Measurements from ENCODE around the gene CENPX. TPM values are rescaled to one million over a fixed set of nuclear protein-coding genes. Genes with fewer than 3 reads are reported as not detected.

Gene CENPX
- total and polyA plus RNA-seq, 2 of the 13 experiments (the other 11 are each of a cell fraction or from before 2014, with no cell fraction given), result 92.7 to 170 TPM

DNA sequence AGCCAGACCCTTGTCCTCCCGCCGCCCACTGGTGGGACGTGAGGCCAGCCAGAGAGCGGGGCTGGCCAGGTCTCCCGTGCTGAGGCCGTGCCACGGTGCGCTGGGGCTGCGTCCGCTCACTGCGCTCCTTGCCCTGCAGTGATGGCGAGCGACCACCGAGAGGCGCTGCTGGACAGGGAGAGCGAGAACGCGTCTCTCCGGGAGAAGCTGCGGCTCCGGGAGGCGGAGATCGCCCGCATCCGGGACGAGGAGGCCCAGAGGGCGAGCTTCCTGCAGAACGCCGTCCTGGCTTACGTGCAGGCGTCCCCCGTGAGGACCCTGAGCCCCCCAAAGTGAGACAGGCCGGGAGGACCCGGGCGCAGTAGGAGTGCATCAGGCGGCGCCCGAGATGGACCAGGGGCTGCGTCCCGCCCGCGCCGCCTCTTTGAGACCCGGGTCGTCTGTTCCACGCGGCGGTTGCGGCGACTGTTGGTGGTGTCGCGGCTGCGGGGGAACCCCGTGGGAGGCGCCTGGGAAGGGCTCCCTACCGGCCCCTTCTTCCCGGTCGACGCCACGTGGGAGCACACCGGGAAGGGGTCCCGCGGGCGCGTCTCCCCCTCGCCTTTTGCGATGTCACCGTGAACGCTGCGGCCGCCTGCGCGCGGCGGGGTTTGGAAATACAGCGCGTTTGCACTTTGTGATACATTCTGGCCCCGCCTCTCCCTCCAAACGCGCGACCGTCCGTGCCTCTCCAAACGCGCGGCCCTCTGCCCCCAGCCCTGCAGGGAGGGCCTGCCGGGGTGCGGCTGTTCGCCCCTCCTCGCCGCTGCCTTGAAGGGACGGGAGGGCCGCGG is 8.0 kb upstream of the CENPX start (continued):
- TF ChIP-seq ZNF264 (CRISPR knock-in tag; IDR thresholded peaks at IDR 0.05) (no peak), CHD4 (IDR thresholded peaks at IDR 0.05; ENCODE audit: borderline replicate concordance, low read length) (no peak), MAF1 (CRISPR knock-in tag; IDR thresholded peaks at IDR 0.05; ENCODE audit: borderline replicate concordance) (no peak), MBD4 (IDR thresholded peaks at IDR 0.05; ENCODE audit: borderline replicate concordance, low read length) (no peak), RCOR2 (CRISPR knock-in tag; IDR thresholded peaks at IDR 0.05) (no peak), ZBTB8A (CRISPR knock-in tag; IDR thresholded peaks at IDR 0.05; ENCODE audit: borderline replicate concordance, low read depth) (no peak), GABPA (IDR thresholded peaks at IDR 0.05; ENCODE audit: low read depth, low read length) (no peak), GABPA (CRISPR knock-in tag; IDR thresholded peaks at IDR 0.05; ENCODE audit: low read depth) (no peak), ZSCAN30 (CRISPR knock-in tag; IDR thresholded peaks at IDR 0.05) (no peak), ATAD3A (CRISPR knock-in tag; IDR thresholded peaks at IDR 0.05) (0 out of 2 replicates have a peak, but pooled peaks have one; percentile 13), FOXC1 (CRISPR knock-in tag; IDR thresholded peaks at IDR 0.05; ENCODE audit: borderline replicate concordance) (no peak), ZNF496 (CRISPR knock-in tag; IDR thresholded peaks at IDR 0.05; ENCODE audit: insufficient replicate concordance) (no peak), RORA (CRISPR knock-in tag; IDR thresholded peaks at IDR 0.05) (no peak)
- TF ChIP-seq, protein P1, sequence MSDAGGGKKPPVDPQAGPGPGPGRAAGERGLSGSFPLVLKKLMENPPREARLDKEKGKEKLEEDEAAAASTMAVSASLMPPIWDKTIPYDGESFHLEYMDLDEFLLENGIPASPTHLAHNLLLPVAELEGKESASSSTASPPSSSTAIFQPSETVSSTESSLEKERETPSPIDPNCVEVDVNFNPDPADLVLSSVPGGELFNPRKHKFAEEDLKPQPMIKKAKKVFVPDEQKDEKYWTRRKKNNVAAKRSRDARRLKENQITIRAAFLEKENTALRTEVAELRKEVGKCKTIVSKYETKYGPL (CRISPR knock-in tag; IDR thresholded peaks at IDR 0.05), result no peak
- TF ChIP-seq, protein P2, sequence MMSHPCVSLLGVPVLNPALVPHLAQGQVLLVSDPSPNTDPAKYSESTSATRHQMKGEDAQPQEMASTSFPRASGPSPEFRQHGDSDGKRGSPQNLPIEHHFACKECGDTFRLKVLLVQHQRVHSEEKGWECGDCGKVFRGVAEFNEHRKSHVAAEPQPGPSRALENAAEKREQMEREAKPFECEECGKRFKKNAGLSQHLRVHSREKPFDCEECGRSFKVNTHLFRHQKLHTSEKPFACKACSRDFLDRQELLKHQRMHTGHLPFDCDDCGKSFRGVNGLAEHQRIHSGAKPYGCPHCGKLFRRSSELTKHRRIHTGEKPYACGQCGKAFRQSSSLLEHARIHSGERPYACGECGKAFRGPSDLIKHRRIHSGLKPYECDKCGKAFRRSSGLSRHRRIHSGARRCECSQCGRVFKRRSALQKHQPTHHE (CRISPR knock-in tag; IDR thresholded peaks at IDR 0.05; ENCODE audit: borderline replicate concordance), result no peak
- TF ChIP-seq, protein P3, sequence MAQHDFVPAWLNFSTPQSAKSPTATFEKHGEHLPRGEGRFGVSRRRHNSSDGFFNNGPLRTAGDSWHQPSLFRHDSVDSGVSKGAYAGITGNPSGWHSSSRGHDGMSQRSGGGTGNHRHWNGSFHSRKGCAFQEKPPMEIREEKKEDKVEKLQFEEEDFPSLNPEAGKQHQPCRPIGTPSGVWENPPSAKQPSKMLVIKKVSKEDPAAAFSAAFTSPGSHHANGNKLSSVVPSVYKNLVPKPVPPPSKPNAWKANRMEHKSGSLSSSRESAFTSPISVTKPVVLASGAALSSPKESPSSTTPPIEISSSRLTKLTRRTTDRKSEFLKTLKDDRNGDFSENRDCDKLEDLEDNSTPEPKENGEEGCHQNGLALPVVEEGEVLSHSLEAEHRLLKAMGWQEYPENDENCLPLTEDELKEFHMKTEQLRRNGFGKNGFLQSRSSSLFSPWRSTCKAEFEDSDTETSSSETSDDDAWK (CRISPR knock-in tag; IDR thresholded peaks at IDR 0.05), result no peak
- TF ChIP-seq, protein P4, sequence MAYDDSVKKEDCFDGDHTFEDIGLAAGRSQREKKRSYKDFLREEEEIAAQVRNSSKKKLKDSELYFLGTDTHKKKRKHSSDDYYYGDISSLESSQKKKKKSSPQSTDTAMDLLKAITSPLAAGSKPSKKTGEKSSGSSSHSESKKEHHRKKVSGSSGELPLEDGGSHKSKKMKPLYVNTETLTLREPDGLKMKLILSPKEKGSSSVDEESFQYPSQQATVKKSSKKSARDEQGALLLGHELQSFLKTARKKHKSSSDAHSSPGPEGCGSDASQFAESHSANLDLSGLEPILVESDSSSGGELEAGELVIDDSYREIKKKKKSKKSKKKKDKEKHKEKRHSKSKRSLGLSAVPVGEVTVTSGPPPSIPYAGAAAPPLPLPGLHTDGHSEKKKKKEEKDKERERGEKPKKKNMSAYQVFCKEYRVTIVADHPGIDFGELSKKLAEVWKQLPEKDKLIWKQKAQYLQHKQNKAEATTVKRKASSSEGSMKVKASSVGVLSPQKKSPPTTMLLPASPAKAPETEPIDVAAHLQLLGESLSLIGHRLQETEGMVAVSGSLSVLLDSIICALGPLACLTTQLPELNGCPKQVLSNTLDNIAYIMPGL (CRISPR knock-in tag; IDR thresholded peaks at IDR 0.05; ENCODE audit: borderline replicate concordance in 1 of 2, low read depth in 1 of 2), result peak in 1 of 2 experiments; percentile 38; a peak in 1 of 4 replicates
- TF ChIP-seq, protein P5, sequence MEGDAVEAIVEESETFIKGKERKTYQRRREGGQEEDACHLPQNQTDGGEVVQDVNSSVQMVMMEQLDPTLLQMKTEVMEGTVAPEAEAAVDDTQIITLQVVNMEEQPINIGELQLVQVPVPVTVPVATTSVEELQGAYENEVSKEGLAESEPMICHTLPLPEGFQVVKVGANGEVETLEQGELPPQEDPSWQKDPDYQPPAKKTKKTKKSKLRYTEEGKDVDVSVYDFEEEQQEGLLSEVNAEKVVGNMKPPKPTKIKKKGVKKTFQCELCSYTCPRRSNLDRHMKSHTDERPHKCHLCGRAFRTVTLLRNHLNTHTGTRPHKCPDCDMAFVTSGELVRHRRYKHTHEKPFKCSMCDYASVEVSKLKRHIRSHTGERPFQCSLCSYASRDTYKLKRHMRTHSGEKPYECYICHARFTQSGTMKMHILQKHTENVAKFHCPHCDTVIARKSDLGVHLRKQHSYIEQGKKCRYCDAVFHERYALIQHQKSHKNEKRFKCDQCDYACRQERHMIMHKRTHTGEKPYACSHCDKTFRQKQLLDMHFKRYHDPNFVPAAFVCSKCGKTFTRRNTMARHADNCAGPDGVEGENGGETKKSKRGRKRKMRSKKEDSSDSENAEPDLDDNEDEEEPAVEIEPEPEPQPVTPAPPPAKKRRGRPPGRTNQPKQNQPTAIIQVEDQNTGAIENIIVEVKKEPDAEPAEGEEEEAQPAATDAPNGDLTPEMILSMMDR (CRISPR knock-in tag; IDR thresholded peaks at IDR 0.05), result peak; percentile 90
- TF ChIP-seq, protein P6, sequence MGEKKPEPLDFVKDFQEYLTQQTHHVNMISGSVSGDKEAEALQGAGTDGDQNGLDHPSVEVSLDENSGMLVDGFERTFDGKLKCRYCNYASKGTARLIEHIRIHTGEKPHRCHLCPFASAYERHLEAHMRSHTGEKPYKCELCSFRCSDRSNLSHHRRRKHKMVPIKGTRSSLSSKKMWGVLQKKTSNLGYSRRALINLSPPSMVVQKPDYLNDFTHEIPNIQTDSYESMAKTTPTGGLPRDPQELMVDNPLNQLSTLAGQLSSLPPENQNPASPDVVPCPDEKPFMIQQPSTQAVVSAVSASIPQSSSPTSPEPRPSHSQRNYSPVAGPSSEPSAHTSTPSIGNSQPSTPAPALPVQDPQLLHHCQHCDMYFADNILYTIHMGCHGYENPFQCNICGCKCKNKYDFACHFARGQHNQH (CRISPR knock-in tag; IDR thresholded peaks at IDR 0.05), result no peak

All from HepG2 (cell line).